Neural cell (in vitro differentiated cells): Measurements from ENCODE around the gene PPM1L.

Experiments used
- EZH2 ChIP-seq: fragments of 200-600, 300-800 bp; shearing (Covaris generic), sonication (generic); IDR thresholded peaks from 2 replicates; pipeline ENCODE4 v1.6.1; 2014; ENCODE audit warnings: antibody characterized with exemption, low read length, borderline replicate concordance, mild to moderate bottlenecking; ENCODE audit not compliant: insufficient read depth, poor library complexity, severe bottlenecking
- POLR2AphosphoS5 ChIP-seq: IDR thresholded peaks from 2 replicates; pipeline ENCODE4 v1.6.1; 2012
- SMC3 ChIP-seq: fragments of 450-650 bp; conservative IDR thresholded peaks from 2 replicates; pipeline ENCODE4 v1.6.1; 2014; ENCODE audit warnings: antibody characterized with exemption, mild to moderate bottlenecking, moderate library complexity; ENCODE audit not compliant: poor library complexity
- TF ChIP-seq, protein P1 (sequence below): fragments of 450-650 bp; IDR thresholded peaks from 2 replicates; pipeline ENCODE4 v1.5.1; 2014; ENCODE audit warnings: antibody characterized with exemption, mild to moderate bottlenecking, moderate library complexity; ENCODE audit not compliant: poor library complexity, severe bottlenecking

DNA sequence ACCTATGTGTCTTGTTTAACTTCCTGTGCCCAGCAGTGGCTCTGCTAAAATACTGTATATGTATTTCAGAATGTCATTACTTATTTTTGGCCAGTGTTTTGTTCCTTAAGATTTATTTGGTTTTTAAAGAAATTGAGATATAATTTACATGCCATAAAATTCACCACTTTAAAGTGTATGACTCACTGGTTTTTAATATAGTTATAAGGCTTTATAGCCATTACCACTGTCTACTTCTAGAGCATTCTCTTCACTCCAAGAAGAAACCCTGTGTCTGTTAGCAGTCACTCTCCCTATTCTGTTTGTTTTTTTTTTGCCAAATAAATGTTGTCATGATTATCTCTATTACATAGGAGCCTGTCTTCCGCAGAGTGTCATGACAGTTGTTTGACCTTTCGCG lies 25.8 kb downstream of the PPM1L start:
- no peak for TF ChIP-seq EZH2
- TF ChIP-seq, protein P1, sequence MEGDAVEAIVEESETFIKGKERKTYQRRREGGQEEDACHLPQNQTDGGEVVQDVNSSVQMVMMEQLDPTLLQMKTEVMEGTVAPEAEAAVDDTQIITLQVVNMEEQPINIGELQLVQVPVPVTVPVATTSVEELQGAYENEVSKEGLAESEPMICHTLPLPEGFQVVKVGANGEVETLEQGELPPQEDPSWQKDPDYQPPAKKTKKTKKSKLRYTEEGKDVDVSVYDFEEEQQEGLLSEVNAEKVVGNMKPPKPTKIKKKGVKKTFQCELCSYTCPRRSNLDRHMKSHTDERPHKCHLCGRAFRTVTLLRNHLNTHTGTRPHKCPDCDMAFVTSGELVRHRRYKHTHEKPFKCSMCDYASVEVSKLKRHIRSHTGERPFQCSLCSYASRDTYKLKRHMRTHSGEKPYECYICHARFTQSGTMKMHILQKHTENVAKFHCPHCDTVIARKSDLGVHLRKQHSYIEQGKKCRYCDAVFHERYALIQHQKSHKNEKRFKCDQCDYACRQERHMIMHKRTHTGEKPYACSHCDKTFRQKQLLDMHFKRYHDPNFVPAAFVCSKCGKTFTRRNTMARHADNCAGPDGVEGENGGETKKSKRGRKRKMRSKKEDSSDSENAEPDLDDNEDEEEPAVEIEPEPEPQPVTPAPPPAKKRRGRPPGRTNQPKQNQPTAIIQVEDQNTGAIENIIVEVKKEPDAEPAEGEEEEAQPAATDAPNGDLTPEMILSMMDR, result no peak
- no peak for TF ChIP-seq SMC3
- TF ChIP-seq POLR2AphosphoS5, result no peak
